ENCODE results near the gene SPATA2L. TPM values are rescaled to one million over a fixed set of nuclear protein-coding genes. Genes with fewer than 3 reads are reported as not detected.
A peak's percentile ranks its signal among the peaks of the same experiment; 100 is the strongest.

The SPATA2L gene
- total RNA-seq, 1 donor from 2014 or later, result 7.5 TPM

DNA sequence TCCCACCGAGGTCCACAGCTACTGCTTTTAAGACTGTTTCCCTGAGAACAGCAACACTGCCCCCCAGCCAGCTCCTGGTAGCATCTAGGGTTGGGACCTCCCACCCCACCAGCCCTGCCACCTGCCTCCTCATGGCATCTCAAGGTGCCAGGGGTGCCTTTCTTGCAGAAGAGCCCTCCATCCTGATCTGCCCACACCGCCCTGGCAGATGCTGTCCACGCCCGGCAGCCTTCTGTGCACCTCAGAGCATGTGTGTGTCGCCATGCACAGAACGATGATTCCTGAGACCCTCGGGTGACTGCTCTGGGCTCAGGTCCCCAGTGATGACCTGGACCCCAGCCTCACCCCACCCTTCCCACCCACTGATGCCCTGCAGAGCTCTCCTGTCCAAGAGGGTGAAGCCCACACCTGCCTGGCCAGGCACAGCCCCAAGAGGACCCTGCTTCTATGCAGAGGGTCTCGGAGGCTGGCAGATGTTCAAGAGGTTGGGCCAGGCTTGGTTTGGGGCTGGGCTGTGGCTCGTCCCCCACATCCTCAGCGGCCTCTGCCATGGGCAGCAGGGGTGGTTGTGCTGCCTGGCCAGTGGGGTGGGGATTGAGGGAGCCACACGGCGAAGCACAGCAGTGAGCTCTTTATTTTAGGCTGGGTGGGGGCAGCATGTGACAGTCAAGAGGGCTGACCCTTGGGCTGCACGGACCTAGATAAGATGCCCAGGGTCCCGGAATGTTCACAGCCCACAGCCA is 5.2 kb upstream of the SPATA2L start:
- no peaks in the 10 kb centered on the region for H3K36me3 Mint-ChIP-seq (ENCODE audit: low read depth, unreplicated experiment)
- TF ChIP-seq, protein P1, sequence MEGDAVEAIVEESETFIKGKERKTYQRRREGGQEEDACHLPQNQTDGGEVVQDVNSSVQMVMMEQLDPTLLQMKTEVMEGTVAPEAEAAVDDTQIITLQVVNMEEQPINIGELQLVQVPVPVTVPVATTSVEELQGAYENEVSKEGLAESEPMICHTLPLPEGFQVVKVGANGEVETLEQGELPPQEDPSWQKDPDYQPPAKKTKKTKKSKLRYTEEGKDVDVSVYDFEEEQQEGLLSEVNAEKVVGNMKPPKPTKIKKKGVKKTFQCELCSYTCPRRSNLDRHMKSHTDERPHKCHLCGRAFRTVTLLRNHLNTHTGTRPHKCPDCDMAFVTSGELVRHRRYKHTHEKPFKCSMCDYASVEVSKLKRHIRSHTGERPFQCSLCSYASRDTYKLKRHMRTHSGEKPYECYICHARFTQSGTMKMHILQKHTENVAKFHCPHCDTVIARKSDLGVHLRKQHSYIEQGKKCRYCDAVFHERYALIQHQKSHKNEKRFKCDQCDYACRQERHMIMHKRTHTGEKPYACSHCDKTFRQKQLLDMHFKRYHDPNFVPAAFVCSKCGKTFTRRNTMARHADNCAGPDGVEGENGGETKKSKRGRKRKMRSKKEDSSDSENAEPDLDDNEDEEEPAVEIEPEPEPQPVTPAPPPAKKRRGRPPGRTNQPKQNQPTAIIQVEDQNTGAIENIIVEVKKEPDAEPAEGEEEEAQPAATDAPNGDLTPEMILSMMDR (IDR thresholded peaks at IDR 0.05; ENCODE audit: unreplicated experiment), result no peak
- DNase-seq (ENCODE audit: low spot score), result no peak
- no peak overlapping the region for H3K4me3 Mint-ChIP-seq (ENCODE audit: unreplicated experiment)
- H3K27ac Mint-ChIP-seq (ENCODE audit: unreplicated experiment), result no peak overlapping the region
- H3K27me3 Mint-ChIP-seq (ENCODE audit: unreplicated experiment), result peaks cover 9% of the 10 kb centered on the region
- no peaks in the 10 kb centered on the region for H3K9me3 Mint-ChIP-seq (ENCODE audit: unreplicated experiment)
- no peaks in the 10 kb centered on the region for H3K4me1 Mint-ChIP-seq (ENCODE audit: unreplicated experiment)

GRCh38 chr16:89705006-89705405 is 3.5 kb upstream of the SPATA2L start:
- Mint-ChIP-seq H3K4me3 (ENCODE audit: unreplicated experiment) (no peak overlapping the region), H3K36me3 (ENCODE audit: low read depth, unreplicated experiment) (no peaks in the 10 kb centered on the region), H3K27ac (ENCODE audit: unreplicated experiment) (no peak overlapping the region), H3K9me3 (ENCODE audit: unreplicated experiment) (no peaks in the 10 kb centered on the region), H3K4me1 (ENCODE audit: unreplicated experiment) (no peaks in the 10 kb centered on the region), H3K27me3 (ENCODE audit: unreplicated experiment) (peaks cover 9% of the 10 kb centered on the region)
- DNase-seq (ENCODE audit: low spot score), result no peak
- TF ChIP-seq, protein P1 (IDR thresholded peaks at IDR 0.05; ENCODE audit: unreplicated experiment), result no peak

- no peaks in the 10 kb centered on the region for H3K9me3 Mint-ChIP-seq (ENCODE audit: unreplicated experiment)
- H3K4me3 Mint-ChIP-seq (ENCODE audit: unreplicated experiment), result no peak overlapping the region
- H3K36me3 Mint-ChIP-seq (ENCODE audit: low read depth, unreplicated experiment), result peaks cover under 1% of the 10 kb centered on the region
- TF ChIP-seq, protein P1 (IDR thresholded peaks at IDR 0.05; ENCODE audit: unreplicated experiment), result no peak
- H3K27ac Mint-ChIP-seq (ENCODE audit: unreplicated experiment), result no peak overlapping the region
- H3K27me3 Mint-ChIP-seq (ENCODE audit: unreplicated experiment), result peaks cover 9% of the 10 kb centered on the region
- no peaks in the 10 kb centered on the region for H3K4me1 Mint-ChIP-seq (ENCODE audit: unreplicated experiment)
- DNase-seq (ENCODE audit: low spot score), result no peak
These were observed 2.8 kb upstream of the SPATA2L start for GRCh38 chr16:89704281-89704680.

DNA sequence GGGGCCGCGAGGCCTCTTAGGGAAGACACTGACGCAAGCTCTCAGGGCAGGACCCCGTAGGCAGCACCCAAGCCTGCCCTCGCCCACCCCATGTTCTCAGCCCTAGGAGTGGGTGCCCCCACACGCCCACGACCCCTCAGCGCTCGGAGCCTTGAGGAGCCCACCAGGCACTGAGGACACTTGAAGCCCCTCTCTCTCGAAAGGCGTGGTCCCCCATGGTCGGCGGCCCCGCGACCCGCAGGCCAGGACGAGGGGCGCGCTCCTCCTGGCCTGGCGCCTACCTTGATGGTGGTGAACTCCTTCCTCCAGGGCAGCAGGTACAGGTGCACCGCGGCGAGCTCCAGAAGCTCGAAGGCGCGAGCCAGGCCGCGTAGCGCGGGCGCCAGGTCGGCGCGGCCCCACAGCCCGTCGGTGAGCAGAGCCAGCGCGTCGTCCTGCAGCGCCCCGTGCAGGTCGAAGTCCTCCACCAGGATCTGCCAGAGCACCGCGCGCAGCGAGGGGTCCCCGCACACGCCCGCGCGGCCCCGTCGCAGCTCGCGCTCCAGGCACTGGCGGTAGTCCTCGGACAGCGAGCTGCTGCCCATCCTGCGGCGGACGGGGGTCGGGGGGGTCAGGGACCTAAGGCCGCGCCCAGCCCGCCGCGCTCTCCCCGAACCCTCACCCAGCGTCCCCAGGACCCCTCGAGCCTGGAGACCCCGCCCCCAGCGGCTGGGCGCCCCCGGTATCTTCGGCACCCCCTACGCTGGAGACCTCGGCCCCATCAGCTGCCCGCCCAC is 668 bp downstream of the SPATA2L start:
- no peaks in the 10 kb centered on the region for H3K9me3 Mint-ChIP-seq (ENCODE audit: unreplicated experiment)
- H3K4me1 Mint-ChIP-seq (ENCODE audit: unreplicated experiment), result no peaks in the 10 kb centered on the region
- peaks cover 15% of the 10 kb centered on the region for H3K27me3 Mint-ChIP-seq (ENCODE audit: unreplicated experiment)
- peaks cover 6% of the 10 kb centered on the region for H3K36me3 Mint-ChIP-seq (ENCODE audit: low read depth, unreplicated experiment)
- H3K4me3 Mint-ChIP-seq (ENCODE audit: unreplicated experiment), result peak overlapping the region; percentile 25
- peak; percentile 60 for DNase-seq (ENCODE audit: low spot score)
- H3K27ac Mint-ChIP-seq (ENCODE audit: unreplicated experiment), result no peak overlapping the region
- TF ChIP-seq, protein P1 (IDR thresholded peaks at IDR 0.05; ENCODE audit: unreplicated experiment), result no peak

All from endothelial cell (in vitro differentiated cells).